ENCODE measurements around the gene WDR37.

DNA sequence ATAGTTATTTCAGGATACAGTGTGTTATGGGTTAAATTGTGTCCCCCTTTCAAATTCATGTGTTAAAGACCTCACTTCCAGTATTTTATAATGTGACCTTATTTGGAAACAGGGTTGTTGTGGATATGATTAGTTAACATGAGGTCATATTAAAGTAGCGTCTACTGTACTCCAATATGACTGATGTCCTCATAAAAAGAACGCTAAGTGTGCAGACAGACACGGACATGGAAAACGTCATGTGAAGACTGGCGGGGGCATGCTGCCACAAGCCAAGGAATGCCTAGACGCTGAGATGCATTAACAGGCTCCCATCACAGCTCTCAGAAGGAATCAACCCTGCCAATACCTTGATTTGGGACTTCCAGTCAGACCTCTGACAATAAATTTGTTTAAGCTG is 1.5 kb upstream of the WDR37 start:
- TF ChIP-seq EZH2 (IDR thresholded peaks at IDR 0.05; ENCODE audit: insufficient read depth, poor library complexity, severe bottlenecking) (no peak), EZH2phosphoT487 (IDR thresholded peaks at IDR 0.05; ENCODE audit: insufficient read depth, low read depth) (no peak)

All from GM23248 (cell line).